ENCODE measurements around the gene DGKH.

Gene DGKH

GRCh38 chr13:42239161-42239560 lies 190.7 kb downstream of the DGKH start:
- DNase-seq = no peak

DNA sequence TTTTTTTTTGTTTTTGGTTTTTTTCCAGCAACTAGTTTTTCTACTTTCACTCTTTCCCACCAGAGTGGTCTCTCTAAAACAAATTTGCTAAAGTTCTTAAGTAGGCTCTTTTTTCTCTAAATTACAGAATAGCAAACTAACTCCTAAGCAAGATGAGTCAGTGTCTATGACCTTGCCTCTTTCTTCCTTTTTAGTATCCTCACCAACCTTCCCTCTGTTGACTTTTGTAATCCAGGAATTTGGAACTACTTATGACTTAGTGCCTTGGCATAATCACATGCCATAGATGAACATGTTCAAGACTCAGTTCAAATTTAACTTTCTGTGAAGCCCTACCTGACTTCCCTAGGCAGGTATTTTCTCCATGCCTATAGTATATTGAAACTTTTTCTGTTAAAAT lies 191.2 kb downstream of the DGKH start:
- no peak for DNase-seq

DNA sequence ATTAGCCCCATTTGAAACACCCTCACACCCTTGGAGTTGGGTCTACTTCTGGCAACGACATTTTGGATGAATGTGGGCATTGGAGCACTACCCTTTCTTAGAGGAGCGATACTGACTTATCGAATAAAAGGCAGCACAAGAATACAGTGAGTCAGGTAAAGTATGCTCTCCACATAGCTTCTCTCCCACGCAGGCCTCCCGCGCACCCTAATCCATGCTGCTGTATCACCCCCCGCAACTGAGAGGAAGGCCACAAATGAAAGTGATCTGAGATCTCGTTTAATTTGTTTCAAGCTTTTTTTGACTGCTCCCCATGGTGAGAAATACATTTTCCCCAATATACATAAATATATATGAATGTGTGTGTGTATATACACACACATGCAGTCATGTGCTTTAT lies 198.1 kb downstream of the DGKH start:
- no peak for DNase-seq

- DNase-seq = no peak
Measured at GRCh38 chr13:42247883-42248282, 199.4 kb downstream of the DGKH start.

DNA sequence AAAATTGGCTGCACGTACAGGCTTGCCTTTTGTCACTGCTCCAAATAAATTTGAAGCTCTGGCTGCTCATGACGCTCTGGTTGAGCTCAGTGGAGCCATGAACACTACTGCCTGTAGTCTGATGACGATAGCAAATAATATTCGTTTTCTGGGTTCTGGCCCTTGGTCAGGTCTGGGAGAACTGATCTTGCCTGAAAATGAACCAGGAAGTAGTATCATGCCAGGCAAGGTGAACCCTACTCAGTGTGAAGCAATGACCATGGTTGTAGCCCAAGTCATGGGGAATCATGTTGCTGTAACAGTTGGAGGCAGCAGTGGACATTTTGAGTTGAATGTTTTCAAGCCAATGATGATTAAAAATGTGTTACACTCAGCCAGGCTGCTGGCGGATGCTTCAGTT lies 207.4 kb downstream of the DGKH start:
- DNase-seq = no peak

DNA sequence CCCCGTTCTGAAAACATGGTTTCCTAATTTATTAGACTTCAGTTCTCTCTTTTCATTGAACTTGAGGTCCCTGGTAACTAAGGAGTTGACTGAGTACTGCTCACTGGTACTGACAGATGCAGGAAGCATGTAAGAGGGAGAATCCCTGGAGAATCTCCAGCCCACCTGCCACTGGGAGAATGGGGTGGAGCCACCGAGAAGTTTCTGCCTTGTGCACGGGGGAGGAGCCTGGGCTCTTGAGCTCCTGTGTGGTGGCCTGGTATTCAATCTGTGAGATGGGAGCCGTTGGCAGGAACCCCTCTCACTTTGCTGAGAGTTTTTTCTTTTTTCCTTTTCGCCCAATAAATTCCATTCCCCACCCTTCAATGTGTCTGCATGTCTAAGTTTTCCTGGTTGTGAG lies 210.3 kb downstream of the DGKH start:
- DNase-seq = no peak

DNA sequence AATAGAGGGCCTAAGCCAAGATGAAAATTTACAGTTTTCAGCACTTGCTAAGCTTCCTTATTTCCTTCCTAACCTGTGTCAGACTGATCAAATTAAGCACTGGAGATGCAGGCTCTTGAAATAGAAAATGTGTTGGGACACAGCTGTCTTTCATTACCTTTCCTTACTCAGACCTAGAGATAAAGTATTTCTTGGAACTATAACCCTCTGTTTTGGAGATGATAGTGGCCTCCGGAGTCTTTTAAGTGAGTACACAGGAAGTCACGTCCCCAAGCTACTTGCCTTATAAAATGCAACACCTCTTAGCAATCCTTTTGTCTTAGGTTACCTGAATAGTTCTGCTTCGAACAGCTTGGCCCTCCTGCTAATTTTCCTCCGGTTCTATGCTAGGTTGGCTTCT lies 211.1 kb downstream of the DGKH start:
- DNase-seq = no peak

- no peak for DNase-seq
Measured at GRCh38 chr13:42260903-42261654, 212.6 kb downstream of the DGKH start.

DNA sequence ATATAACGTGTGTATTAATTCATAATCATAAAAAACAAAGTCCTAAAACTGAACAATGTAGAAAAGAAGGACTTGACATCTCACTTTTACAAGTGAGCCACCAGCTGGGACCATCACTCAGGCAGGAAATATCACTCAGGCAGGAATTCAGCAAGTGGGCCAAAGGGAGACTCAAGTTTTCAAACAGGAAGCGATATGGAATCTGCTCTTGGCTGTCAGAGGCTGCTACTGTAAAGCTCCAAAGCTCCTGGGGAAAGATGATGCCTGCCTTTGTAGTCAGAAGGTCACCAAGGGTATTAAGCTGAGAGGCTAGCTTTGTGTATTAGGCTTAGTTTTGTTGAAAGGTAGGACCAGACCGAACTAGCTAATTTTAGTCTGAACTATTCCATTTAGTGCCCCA lies 218.0 kb downstream of the DGKH start:
- DNase-seq = no peak

DNA sequence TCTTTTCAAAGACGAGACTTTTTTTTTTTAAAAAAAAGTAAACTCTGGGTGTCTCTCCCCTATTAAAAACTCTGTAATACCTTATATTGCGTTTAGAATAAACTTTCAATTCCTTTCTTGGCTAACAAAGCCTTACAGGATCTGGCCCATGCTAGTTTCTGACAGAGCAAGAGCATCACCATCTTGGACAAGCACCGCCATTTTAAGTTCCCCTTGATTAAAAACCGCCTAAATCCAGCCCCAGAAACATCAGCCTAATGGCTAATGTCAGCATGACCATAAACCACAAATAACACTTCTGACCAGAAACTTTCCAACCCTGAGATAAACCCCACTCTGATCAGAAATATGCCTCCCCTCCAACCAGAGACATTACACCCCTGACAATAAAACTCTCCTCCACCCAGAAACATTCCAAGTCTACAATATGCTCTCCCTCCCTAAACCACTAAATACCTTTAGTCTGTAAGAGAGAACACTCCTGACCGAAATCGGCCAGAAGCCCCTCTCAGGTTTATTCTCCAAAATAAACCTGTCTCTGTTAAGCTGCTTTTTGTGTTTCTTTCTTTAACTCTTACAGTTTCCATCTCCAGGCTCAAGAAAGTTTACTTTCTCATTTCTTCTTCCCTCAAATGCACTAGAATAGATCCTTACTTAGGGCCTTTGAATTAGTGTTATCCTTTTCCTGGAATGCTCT lies 221.9 kb downstream of the DGKH start:
- DNase-seq = no peak

DNA sequence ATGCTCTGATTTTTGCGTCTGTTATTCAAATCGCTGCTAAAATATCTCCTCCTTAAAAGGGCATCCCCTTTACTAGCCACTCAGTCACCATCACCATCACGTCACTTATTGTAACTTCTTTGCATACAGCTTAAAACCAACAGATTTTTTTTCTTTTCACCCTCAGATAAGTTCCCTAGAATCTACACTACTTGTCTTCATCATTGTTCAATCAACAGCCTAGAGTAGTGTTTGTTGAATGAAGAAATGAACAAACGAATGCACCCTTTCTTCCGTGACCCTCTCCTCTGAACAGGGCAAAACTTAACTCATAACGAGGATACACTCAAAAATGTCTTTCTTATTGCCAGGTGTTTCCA lies 222.4 kb downstream of the DGKH start:
- no peak for DNase-seq

DNA sequence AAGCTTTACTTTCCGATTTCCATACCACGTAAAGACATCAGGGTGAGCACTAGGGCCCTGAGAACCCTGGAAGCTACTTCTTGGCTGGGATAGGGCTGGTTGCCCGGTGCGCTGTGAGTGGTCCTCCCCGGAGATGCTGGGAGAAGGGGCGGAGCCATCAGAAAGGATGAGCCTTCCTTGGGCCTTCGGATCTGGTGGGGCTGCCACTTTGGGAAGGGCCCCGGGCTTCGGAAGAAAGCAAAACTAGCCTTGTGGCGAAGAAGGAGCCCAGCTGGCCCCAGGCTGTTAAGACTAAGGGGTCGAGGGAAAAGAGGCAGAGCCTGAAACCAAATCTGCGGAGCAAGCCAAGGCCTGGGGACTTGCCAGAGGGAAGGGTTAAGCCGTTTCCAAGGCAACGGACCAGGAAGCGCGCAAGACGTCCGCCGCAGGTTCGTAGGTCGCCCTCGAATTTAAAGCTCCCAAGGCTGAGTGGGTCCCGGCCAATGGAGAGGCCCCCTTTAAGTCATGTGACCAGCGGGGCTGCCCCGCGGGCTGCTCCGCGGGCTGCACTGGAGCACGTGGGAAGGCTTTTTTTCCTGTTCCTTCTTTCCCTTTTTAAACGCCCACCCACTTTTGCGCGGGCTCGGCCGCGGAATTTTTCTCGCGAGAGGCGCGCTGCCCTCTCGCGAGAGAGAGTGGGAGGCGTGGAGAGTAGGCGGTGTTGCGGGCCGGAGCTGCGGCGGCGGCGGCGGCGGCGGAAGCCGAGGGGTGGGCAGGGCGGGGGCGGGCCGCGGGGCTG lies 223.1 kb downstream of the DGKH start:
- DNase-seq = peak; percentile 67 to 99 (median 94)

DNA sequence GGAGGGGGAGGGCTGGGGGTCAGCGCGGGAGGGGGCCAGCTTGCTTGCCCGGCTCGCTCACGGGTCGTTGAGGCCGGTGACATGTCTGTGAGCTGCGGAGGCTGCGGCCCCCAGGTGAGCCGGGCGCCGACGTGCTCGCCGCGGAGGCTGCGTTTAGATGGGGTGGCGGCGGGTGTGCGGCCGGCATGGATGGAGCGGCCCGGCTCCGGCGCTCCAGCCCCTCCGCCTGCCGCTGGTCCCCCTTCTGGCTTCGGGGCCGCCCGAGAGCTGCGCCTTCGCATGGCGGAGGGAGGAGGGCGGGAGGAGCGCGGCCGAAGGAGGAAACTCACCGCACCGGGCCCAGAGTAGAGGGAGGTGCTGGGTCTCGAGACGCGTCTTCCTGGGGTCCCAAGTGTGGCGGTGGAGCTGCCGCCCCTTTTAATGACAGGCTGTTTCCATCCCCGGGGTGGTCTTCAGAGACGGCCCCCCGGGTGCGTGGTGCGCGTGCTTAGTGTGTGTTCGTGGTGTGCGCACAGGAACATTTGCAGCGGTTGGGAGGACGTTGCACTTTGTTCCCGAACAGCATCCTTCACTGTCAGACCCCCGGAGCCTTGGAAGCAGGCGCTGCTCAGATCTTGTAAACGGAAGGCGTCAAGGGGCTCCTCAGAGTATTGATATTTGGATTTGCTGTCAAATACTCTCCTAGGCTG lies 223.8 kb downstream of the DGKH start, which contains the start of gene AKAP11:
TSS of gene AKAP11 (plus strand) at position 38 of the 689 bp plus-strand sequence. CDS start 14,197 bp downstream, outside the sequence.
- peak in 10 of 14 donors; percentile 37 to 77 (median 50) for DNase-seq

- DNase-seq = no peak
Measured at GRCh38 chr13:42272804-42273175, 224.3 kb downstream of the DGKH start.

GRCh38 chr13:42274386-42275097 lies 226.1 kb downstream of the DGKH start:
- DNase-seq = no peak

GRCh38 chr13:42275098-42275471 lies 226.6 kb downstream of the DGKH start:
- peak in 1 of 14 donors; percentile 12 for DNase-seq

DNA sequence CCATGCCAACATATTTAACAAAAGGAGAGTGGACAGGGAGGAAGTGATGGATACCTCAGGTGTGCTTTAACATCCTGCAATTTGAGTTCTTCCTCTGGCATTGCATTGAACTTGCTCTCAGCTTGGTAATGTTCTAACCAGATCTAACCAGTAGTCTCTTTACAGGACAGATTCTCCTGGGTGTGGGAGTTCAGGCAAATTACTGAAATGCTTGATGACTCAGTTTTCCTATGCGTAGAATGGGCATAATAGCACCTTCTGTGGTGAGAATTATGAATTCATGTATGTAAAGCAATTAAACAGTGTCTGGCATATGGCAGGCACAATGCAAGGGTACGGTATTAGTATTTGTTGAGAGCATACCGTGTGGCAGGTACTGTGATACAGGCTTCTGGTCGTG lies 227.1 kb downstream of the DGKH start:
- DNase-seq = no peak

DNA sequence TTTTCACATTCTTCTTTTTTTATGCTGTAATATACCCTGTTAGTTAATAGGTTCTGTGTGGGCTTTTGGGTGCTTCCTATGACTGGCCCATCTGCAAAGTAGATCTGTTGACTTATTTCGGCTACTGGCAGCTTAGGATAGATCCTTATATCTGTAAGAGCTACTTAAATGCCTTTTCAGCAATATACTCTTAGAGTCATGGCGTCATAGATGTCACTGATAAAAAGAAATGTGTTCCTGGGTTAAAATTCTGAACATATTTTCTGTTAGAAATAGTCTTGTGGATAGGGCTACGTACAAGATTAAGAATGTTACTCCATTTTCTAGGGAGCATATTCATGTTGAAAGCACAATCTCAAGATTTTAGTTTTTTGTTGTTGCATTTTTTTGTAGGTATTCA lies 228.2 kb downstream of the DGKH start:
- DNase-seq = no peak

- no peak for DNase-seq
Measured at GRCh38 chr13:42277618-42278276, 229.3 kb downstream of the DGKH start.

GRCh38 chr13:42279080-42279479 lies 230.6 kb downstream of the DGKH start:
- DNase-seq = no peak

DNA sequence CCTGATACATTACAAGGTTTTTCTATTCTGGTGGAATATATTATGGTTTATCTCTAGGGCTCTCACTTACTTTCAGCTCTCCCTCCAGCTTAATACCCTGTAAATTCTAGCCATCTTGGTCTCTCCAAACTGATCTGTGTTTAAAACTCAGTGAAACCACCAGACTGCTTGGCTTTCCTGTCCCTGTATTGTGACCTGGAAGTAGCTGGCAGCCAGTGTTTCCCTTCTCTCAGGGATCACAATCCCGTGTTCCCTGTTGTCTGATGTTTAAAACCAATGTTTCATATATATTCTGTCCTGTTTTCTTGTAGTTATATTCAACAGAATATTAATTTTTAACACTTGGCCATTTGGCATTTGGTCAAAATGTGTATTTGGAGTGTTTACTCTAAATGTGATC lies 231.5 kb downstream of the DGKH start:
- no peak for DNase-seq

DNA sequence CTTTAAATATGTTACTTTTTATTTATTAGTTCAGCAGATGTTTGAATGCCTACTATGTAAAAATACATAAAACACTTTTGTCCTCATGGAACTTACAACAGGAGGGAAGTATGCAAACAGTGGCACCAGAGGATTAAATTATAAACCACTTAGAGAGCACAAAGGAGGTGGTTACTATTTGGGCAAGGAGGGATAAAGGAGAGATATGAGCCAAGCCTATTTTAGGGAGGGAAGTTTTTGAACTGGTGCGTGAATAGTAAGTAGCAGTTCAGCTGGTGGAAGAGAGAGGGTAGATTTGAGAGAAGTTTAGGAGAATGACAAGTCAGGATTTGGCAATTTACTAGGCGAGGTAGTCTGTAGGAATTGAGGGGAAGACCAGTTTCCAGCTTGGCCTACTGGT lies 232.1 kb downstream of the DGKH start:
- no peak for DNase-seq

Measured in C1 segment of cervical spinal cord (tissue), 14 donors.